ENCODE results near the gene RNPEPL1.

Gene RNPEPL1

GRCh38 chr2:240566203-240567136 is 1.8 kb upstream of the RNPEPL1 start:
- H3K27ac Mint-ChIP-seq: peak overlapping the region; percentile 98
- H3K36me3 Mint-ChIP-seq (ENCODE audit: low read depth): peaks cover 56% of the 10 kb centered on the region
- H3K4me1 Mint-ChIP-seq (ENCODE audit: low read depth): peaks cover 59% of the 10 kb centered on the region
- H3K27me3 Mint-ChIP-seq (ENCODE audit: low read depth): no peaks in the 10 kb centered on the region
- DNase-seq (ENCODE audit: low spot score): peak; percentile 94
- no peaks in the 10 kb centered on the region for H3K9me3 Mint-ChIP-seq
- H3K4me3 Mint-ChIP-seq: peak overlapping the region; percentile 98

- peaks cover 54% of the 10 kb centered on the region for H3K4me1 Mint-ChIP-seq (ENCODE audit: low read depth)
- peak overlapping the region; percentile 98 for H3K4me3 Mint-ChIP-seq
- peak overlapping the region; percentile 98 for H3K27ac Mint-ChIP-seq
- H3K27me3 Mint-ChIP-seq (ENCODE audit: low read depth): no peaks in the 10 kb centered on the region
- no peaks in the 10 kb centered on the region for H3K9me3 Mint-ChIP-seq
- peak; percentile 24 for DNase-seq (ENCODE audit: low spot score)
- peaks cover 52% of the 10 kb centered on the region for H3K36me3 Mint-ChIP-seq (ENCODE audit: low read depth)
Observed at GRCh38 chr2:240567137-240567871, 980 bp upstream of the RNPEPL1 start.

- Mint-ChIP-seq H3K36me3 (ENCODE audit: low read depth) (peaks cover 36% of the 10 kb centered on the region), H3K27me3 (ENCODE audit: low read depth) (no peaks in the 10 kb centered on the region)
Observed at GRCh38 chr2:240568678-240569522, 616 bp downstream of the RNPEPL1 start.

GRCh38 chr2:240569523-240569997 is 1.3 kb downstream of the RNPEPL1 start:
- peak overlapping the region; percentile 56 for H3K27ac Mint-ChIP-seq
- no peaks in the 10 kb centered on the region for H3K9me3 Mint-ChIP-seq
- H3K4me1 Mint-ChIP-seq (ENCODE audit: low read depth): peaks cover 33% of the 10 kb centered on the region
- peak overlapping the region; percentile 90 for H3K4me3 Mint-ChIP-seq
- H3K27me3 Mint-ChIP-seq (ENCODE audit: low read depth): no peaks in the 10 kb centered on the region
- peaks cover 30% of the 10 kb centered on the region for H3K36me3 Mint-ChIP-seq (ENCODE audit: low read depth)
- DNase-seq (ENCODE audit: low spot score): no peak

More at GRCh38 chr2:240568678-240569522, 616 bp downstream of the RNPEPL1 start:
- Mint-ChIP-seq H3K27ac (peak overlapping the region; percentile 56), H3K4me3 (peak overlapping the region; percentile 90), H3K9me3 (no peaks in the 10 kb centered on the region), H3K4me1 (ENCODE audit: low read depth) (peaks cover 39% of the 10 kb centered on the region)
- peak; percentile 46 for DNase-seq (ENCODE audit: low spot score)

GRCh38 chr2:240569998-240570530 is 1.8 kb downstream of the RNPEPL1 start:
- Mint-ChIP-seq H3K36me3 (ENCODE audit: low read depth) (peaks cover 27% of the 10 kb centered on the region), H3K27ac (no peak overlapping the region), H3K27me3 (ENCODE audit: low read depth) (no peaks in the 10 kb centered on the region), H3K9me3 (no peaks in the 10 kb centered on the region), H3K4me1 (ENCODE audit: low read depth) (peaks cover 28% of the 10 kb centered on the region), H3K4me3 (peak overlapping the region; percentile 90)
- no peak for DNase-seq (ENCODE audit: low spot score)

- DNase-seq (ENCODE audit: low spot score): no peak
- Mint-ChIP-seq H3K4me1 (ENCODE audit: low read depth) (peaks cover 24% of the 10 kb centered on the region), H3K4me3 (peak overlapping the region; percentile 90), H3K27me3 (ENCODE audit: low read depth) (no peaks in the 10 kb centered on the region), H3K9me3 (no peaks in the 10 kb centered on the region), H3K27ac (peak overlapping the region; percentile 66), H3K36me3 (ENCODE audit: low read depth) (peaks cover 27% of the 10 kb centered on the region)
Observed at GRCh38 chr2:240570531-240571313, 2.4 kb downstream of the RNPEPL1 start.

GRCh38 chr2:240571314-240571973 is 3.2 kb downstream of the RNPEPL1 start:
- DNase-seq (ENCODE audit: low spot score): no peak
- peak overlapping the region; percentile 28 for H3K4me3 Mint-ChIP-seq
- H3K36me3 Mint-ChIP-seq (ENCODE audit: low read depth): peaks cover 29% of the 10 kb centered on the region
- H3K4me1 Mint-ChIP-seq (ENCODE audit: low read depth): peaks cover 22% of the 10 kb centered on the region
- peak overlapping the region; percentile 66 for H3K27ac Mint-ChIP-seq
- H3K27me3 Mint-ChIP-seq (ENCODE audit: low read depth): no peaks in the 10 kb centered on the region
- H3K9me3 Mint-ChIP-seq: no peaks in the 10 kb centered on the region

- no peak overlapping the region for H3K4me3 Mint-ChIP-seq
- no peaks in the 10 kb centered on the region for H3K27me3 Mint-ChIP-seq (ENCODE audit: low read depth)
- no peak overlapping the region for H3K27ac Mint-ChIP-seq
- no peaks in the 10 kb centered on the region for H3K9me3 Mint-ChIP-seq
- no peak for DNase-seq (ENCODE audit: low spot score)
- H3K36me3 Mint-ChIP-seq (ENCODE audit: low read depth): peaks cover 33% of the 10 kb centered on the region
- peaks cover 17% of the 10 kb centered on the region for H3K4me1 Mint-ChIP-seq (ENCODE audit: low read depth)
Observed at GRCh38 chr2:240572141-240573031, 4.1 kb downstream of the RNPEPL1 start.

- peaks cover 14% of the 10 kb centered on the region for H3K4me1 Mint-ChIP-seq (ENCODE audit: low read depth)
- H3K27ac Mint-ChIP-seq: no peak overlapping the region
- H3K36me3 Mint-ChIP-seq (ENCODE audit: low read depth): peaks cover 31% of the 10 kb centered on the region
Observed at GRCh38 chr2:240573071-240573515, 4.8 kb downstream of the RNPEPL1 start.

GRCh38 chr2:240573516-240574385 is 5.5 kb downstream of the RNPEPL1 start:
- peaks cover 33% of the 10 kb centered on the region for H3K36me3 Mint-ChIP-seq (ENCODE audit: low read depth)
- H3K9me3 Mint-ChIP-seq: no peaks in the 10 kb centered on the region
- H3K27ac Mint-ChIP-seq: no peak overlapping the region
- peaks cover 16% of the 10 kb centered on the region for H3K4me1 Mint-ChIP-seq (ENCODE audit: low read depth)
- H3K4me3 Mint-ChIP-seq: no peak overlapping the region
- H3K27me3 Mint-ChIP-seq (ENCODE audit: low read depth): no peaks in the 10 kb centered on the region
- no peak for DNase-seq (ENCODE audit: low spot score)

More at GRCh38 chr2:240573071-240573515, 4.8 kb downstream of the RNPEPL1 start:
- H3K4me3 Mint-ChIP-seq: no peak overlapping the region
- H3K27me3 Mint-ChIP-seq (ENCODE audit: low read depth): no peaks in the 10 kb centered on the region
- H3K9me3 Mint-ChIP-seq: no peaks in the 10 kb centered on the region
- no peak for DNase-seq (ENCODE audit: low spot score)
